K562 (cell line): ENCODE results near the gene CAMK2D. TPM values are rescaled to one million over a fixed set of nuclear protein-coding genes. Genes with fewer than 3 reads are reported as not detected.

Experiments
- ATAC-seq: fragments of 200-7000 bp; cut with Tn5 transposase; 3 replicates; pipeline ENCODE4 v1.9.1; 2020; ENCODE audit warnings: moderate library complexity
- BruUV-seq: library from RNA; stranded (reverse); fragments of 400-500 nt; replicated peaks from 2 replicates; lab custom pipeline; 2021; lab: Mats Ljungman, UMichigan
- CTCF ChIA-PET: fragments of 300-600 bp; formaldehyde crosslinking; extraction: SDS; loops from one replicate; lab custom pipeline; 2021; ENCODE audit warnings: low intra/inter-chr PET ratio; lab: Yijun Ruan, JAX
- POLR2A ChIA-PET: fragments of 300-600, 350-650 bp; sonication (Branson Sonifier 250); formaldehyde crosslinking; extraction: SDS; loops from one replicate; lab custom pipeline; 2021; ENCODE audit warnings: antibody characterized with exemption, inconsistent platforms; lab: Yijun Ruan, JAX
- DNase-seq, 4 experiments: peaks; one replicate each; pipeline versions ENCODE4 v3.0.0 to v3.0.0-alpha.2; 2011 to 2018; ENCODE audit warnings: low spot score in 3 of 4, mixed read lengths in 3 of 4; ENCODE audit errors: extremely low read depth in 1 of 4
- FAIRE-seq: peaks from 2 replicates; lab custom pipeline; 2011; peaks lifted over from hg19 to GRCh38; lab: Jason Lieb, UNC
- H2AFZ ChIP-seq: 2 replicates; pipeline ENCODE4 v1.6.0; 2011; ENCODE audit warnings: low read depth, low read length, control low read depth, inconsistent platforms
- H3K27ac ChIP-seq: fragments of 200-600 bp; 3 replicates; pipeline ENCODE4 v1.8.0; 2011; ENCODE audit warnings: low read depth, mild to moderate bottlenecking, control low read depth, inconsistent platforms, low read length, moderate library complexity, mixed read lengths; ENCODE audit errors: extremely low read depth
- H3K27me3 ChIP-seq, 2 experiments: fragments of 300-600 bp in 1 of 2; 2 replicates in 1 of 2; 3 replicates in 1 of 2; pipeline versions ENCODE4 v1.6.0 to v1.8.0; 2011; ENCODE audit warnings: inconsistent platforms in 2 of 2, low read length in 2 of 2, mild to moderate bottlenecking in 1 of 2, mixed read lengths in 1 of 2, moderate library complexity in 1 of 2; ENCODE audit not compliant: control insufficient read depth in 2 of 2, insufficient read depth in 2 of 2
- H3K36me3 ChIP-seq: fragments of 300-600 bp; 3 replicates; pipeline ENCODE4 v1.8.0; 2011; ENCODE audit warnings: mild to moderate bottlenecking, low read length, inconsistent platforms; ENCODE audit not compliant: control insufficient read depth, insufficient read depth
- H3K4me1 ChIP-seq, 2 experiments: fragments of 200-600 bp in 1 of 2; replicated peaks in 1 of 2; 2 replicates in 1 of 2; 3 replicates in 1 of 2; pipeline versions ENCODE4 v1.5.1 to v1.8.0; 2011; ENCODE audit warnings: inconsistent platforms in 2 of 2, low read length in 2 of 2, mild to moderate bottlenecking in 1 of 2, mixed read lengths in 1 of 2, moderate library complexity in 1 of 2; ENCODE audit not compliant: control insufficient read depth in 2 of 2, insufficient read depth in 2 of 2
- H3K4me2 ChIP-seq: 2 replicates; pipeline ENCODE4 v1.6.1; 2011; ENCODE audit warnings: low read length, control low read depth, inconsistent platforms, mixed read lengths; ENCODE audit not compliant: insufficient read depth
- H3K4me3 ChIP-seq: fragments of 200-600 bp; sonication (generic), shearing (Covaris generic); 2 replicates; pipeline ENCODE4 v1.5.1; 2016; ENCODE audit warnings: control low read depth, inconsistent platforms
- H3K79me2 ChIP-seq: fragments of 200-600 bp; 3 replicates; pipeline ENCODE4 v1.8.0; 2011; ENCODE audit warnings: low read length, inconsistent platforms; ENCODE audit not compliant: control insufficient read depth, insufficient read depth
- H3K9ac ChIP-seq, 2 experiments: 2 replicates each; pipeline versions ENCODE4 v1.6.0 to v1.6.1; 2011; ENCODE audit warnings: low read depth in 2 of 2, low read length in 2 of 2, control low read depth in 1 of 2, inconsistent platforms in 1 of 2, mild to moderate bottlenecking in 1 of 2, mixed read lengths in 1 of 2; ENCODE audit not compliant: insufficient read depth in 1 of 2
- H3K9me1 ChIP-seq: one replicate; pipeline ENCODE4 v1.6.0; 2011; ENCODE audit warnings: inconsistent platforms, mild to moderate bottlenecking, low read length, moderate library complexity; ENCODE audit not compliant: control insufficient read depth, insufficient read depth
- H3K9me3 ChIP-seq: replicated peaks from 2 replicates; pipeline ENCODE4 v1.5.1; 2011; ENCODE audit warnings: low read depth, low read length, inconsistent platforms; ENCODE audit not compliant: control insufficient read depth, insufficient read depth
- H4K20me1 ChIP-seq: replicated peaks from 2 replicates; pipeline ENCODE4 v1.6.1; 2011; ENCODE audit warnings: low read length, inconsistent platforms, mixed read lengths; ENCODE audit not compliant: control insufficient read depth, insufficient read depth
- ELF4 ChIP-seq: fragments of 450-650 bp; formaldehyde crosslinking; IDR thresholded peaks from 2 replicates; pipeline ENCODE4 v1.4.0; 2022; ENCODE audit warnings: missing genetic modification characterization
- HDAC3 ChIP-seq: fragments of 450-650 bp; IDR thresholded peaks from 2 replicates; pipeline ENCODE4 v1.6.1; 2018; ENCODE audit warnings: borderline replicate concordance, mild to moderate bottlenecking, moderate library complexity; ENCODE audit not compliant: partially characterized antibody
- POLR3A ChIP-seq: IDR thresholded peaks from 2 replicates; pipeline ENCODE4 v1.6.1; 2011; ENCODE audit warnings: borderline replicate concordance, mild to moderate bottlenecking, moderate library complexity; ENCODE audit not compliant: insufficient read length, insufficient read depth; ENCODE audit errors: extremely low read depth
- SMARCA5 ChIP-seq: fragments of 450-650 bp; IDR thresholded peaks from 2 replicates; pipeline ENCODE4 v1.6.1; 2016
- in situ Hi-C: fragments of 300-500 bp; cut with MboI; formaldehyde crosslinking; loops from 4 replicates; pipeline ENCODE4 v1.15.0; 2018; ENCODE audit warnings: inconsistent platforms, mixed read lengths
- intact Hi-C: fragments of 100-400 bp; cut with micrococcal nuclease; formaldehyde crosslinking; loops from 2 replicates; pipeline ENCODE4 v1.14.2; 2022
- polyA plus RNA-seq, 8 experiments: library from polyadenylated mRNA; depleted of rRNA in 4 of 8; stranded (reverse) in 5 of 8; unstranded in 3 of 8; fragments of >200 nt; fragmentation: Nextera tagmentation in 2 of 8; fragmentation: Illumina TruSeq in 1 of 8; extraction: Ambion mirVana in 2 of 8; extraction: Trizol in 1 of 8; gene quantifications; 2 replicates each; pipeline versions ENCODE4 v1.2.1 to v1.2.3, GENCODE V29; 2011 to 2014; ENCODE audit warnings: inconsistent platforms in 1 of 8, missing spikeins in 1 of 8
- total RNA-seq, 7 experiments: library from RNA; depleted of rRNA in 6 of 7; stranded (reverse); fragments of >200 nt in 6 of 7; fragmentation: Illumina TruSeq in 2 of 7; extraction: Trizol in 2 of 7; gene quantifications; 2 replicates each; pipeline versions ENCODE4 v1.2.1 to v1.2.3, GENCODE V29; 2011 to 2021; ENCODE audit warnings: low replicate concordance in 1 of 7
- TF ChIP-seq, protein P1 (sequence below), 2 experiments: fragments of 450-650 bp; IDR thresholded peaks; 2 replicates each; pipeline ENCODE4 v1.6.1; 2016; ENCODE audit warnings: mild to moderate bottlenecking in 2 of 2, borderline replicate concordance in 1 of 2, low read depth in 1 of 2, moderate library complexity in 1 of 2

CAMK2D gene
- total and polyA plus RNA-seq, 9 of the 15 experiments (the other 6 are each of a cell fraction or from before 2014, with no cell fraction given) = 0.01 to 0.33 (median 0.04) TPM; not detected in 2

DNA sequence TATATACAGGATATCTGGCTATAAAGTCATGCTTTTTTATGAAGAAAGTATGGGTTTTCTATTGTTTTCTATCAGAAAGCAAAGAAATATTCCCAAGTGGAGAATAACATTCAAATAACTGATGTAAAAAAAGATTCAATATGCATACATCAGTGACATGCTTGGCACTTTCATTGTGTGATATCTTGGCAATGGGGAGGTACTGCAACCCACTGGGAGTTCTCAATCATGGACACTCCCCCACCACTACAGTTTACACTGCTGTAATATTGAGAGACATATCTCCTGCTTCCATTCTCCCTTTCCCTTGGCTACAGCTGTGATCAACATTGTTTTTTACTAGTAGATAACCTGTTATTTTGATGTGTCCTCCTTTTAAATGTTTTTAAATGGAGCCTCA, 257.8 kb downstream of the CAMK2D start:
- Histone ChIP-seq H3K27me3 (no peaks in the 10 kb centered on the region), H3K9me3 (no peaks in the 10 kb centered on the region), H3K4me1 (no peaks in the 10 kb centered on the region), H4K20me1 (no peaks in the 10 kb centered on the region), H3K4me2 (no peak overlapping the region), H3K9me1 (no peaks in the 10 kb centered on the region), H2AFZ (no peak overlapping the region), H3K36me3 (no peaks in the 10 kb centered on the region), H3K9ac (no peak overlapping the region), H3K79me2 (no peaks in the 10 kb centered on the region), H3K27ac (no peak overlapping the region), H3K4me3 (no peak overlapping the region)
- CTCF ChIA-PET = no interaction called here
- FAIRE-seq = no peak
- intact Hi-C loops (no loop called here), in situ Hi-C loops (no loop called here)
- POLR2A ChIA-PET = no interaction called here
- TF ChIP-seq SMARCA5 (no peak), HDAC3 (no peak), ELF4 (CRISPR knock-in tag) (no peak), POLR3A (no peak)
- TF ChIP-seq, protein P1, sequence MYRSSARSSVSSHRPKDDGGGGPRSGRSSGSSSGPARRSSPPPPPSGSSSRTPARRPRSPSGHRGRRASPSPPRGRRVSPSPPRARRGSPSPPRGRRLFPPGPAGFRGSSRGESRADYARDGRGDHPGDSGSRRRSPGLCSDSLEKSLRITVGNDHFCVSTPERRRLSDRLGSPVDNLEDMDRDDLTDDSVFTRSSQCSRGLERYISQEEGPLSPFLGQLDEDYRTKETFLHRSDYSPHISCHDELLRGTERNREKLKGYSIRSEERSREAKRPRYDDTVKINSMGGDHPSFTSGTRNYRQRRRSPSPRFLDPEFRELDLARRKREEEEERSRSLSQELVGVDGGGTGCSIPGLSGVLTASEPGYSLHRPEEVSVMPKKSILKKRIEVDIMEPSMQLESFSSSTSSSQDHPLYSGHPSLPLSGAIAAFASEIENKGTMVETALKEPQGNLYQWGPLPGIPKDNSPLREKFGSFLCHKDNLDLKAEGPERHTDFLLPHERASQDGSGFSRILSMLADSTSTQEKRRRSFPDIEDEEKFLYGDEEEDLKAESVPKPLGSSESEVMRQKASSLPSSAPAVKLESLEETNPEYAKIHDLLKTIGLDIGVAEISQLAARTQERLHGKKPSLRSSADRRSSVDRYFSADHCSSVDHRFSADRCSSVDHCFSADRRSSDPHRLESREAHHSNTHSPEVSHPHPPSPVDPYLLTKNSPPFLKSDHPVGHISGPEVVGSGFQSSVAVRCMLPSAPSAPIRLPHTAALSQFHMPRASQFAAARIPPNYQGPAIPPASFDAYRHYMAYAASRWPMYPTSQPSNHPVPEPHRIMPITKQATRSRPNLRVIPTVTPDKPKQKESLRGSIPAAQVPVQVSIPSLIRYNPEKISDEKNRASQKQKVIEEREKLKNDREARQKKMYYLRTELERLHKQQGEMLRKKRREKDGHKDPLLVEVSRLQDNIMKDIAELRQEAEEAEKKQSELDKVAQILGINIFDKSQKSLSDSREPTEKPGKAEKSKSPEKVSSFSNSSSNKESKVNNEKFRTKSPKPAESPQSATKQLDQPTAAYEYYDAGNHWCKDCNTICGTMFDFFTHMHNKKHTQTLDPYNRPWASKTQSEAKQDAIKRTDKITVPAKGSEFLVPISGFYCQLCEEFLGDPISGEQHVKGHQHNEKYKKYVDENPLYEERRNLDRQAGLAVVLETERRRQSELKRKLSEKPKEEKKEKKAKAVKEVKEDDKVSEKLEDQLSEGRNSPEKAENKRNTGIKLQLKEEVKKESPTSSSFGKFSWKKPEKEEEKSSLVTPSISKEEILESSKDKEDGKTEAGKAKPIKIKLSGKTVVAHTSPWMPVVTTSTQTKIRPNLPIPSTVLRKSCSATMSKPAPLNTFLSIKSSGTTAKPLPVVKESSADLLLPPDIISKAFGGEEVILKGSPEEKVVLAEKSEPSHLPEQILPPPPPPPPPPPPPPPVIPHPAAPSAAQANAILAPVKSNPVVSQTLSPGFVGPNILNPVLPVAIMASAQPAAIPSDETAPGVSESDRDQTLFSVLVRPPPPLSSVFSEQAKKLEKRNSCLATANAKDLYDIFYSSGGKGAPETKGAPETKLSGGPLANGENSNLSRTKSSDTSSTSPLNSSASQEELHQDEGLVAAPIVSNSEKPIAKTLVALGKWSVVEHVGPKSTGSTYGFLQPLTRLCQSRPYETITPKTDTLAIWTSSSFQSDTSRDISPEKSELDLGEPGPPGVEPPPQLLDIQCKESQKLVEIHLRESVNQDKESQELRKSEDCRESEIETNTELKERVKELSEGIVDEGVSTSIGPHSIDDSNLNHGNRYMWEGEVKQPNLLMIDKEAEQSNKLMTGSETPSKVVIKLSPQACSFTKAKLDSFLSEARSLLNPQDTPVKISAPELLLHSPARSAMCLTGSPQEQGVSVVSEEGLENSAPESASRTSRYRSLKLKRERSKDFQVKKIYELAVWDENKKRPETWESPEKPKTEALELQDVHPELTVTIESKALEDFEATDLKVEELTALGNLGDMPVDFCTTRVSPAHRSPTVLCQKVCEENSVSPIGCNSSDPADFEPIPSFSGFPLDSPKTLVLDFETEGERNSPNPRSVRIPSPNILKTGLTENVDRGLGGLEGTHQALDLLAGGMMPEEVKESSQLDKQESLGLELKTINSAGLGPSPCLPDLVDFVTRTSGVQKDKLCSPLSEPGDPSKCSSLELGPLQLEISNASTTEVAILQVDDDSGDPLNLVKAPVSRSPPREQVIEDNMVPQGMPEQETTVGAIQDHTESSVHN (IDR thresholded peaks at IDR 0.05; ENCODE audit: borderline replicate concordance in 1 of 2, low read depth in 1 of 2) = no peak
- no TSS peak for BruUV-seq
- ATAC-seq = no peak
- DNase-seq = no peak
